ENCODE data around the gene FN3K. TPM values are rescaled to one million over a fixed set of nuclear protein-coding genes. Genes with fewer than 3 reads are reported as not detected.

The FN3K gene
- total and polyA plus RNA-seq, 2 of the 13 experiments (the other 11 are each of a cell fraction or from before 2014, with no cell fraction given), result 3.5 to 12.2 TPM

DNA sequence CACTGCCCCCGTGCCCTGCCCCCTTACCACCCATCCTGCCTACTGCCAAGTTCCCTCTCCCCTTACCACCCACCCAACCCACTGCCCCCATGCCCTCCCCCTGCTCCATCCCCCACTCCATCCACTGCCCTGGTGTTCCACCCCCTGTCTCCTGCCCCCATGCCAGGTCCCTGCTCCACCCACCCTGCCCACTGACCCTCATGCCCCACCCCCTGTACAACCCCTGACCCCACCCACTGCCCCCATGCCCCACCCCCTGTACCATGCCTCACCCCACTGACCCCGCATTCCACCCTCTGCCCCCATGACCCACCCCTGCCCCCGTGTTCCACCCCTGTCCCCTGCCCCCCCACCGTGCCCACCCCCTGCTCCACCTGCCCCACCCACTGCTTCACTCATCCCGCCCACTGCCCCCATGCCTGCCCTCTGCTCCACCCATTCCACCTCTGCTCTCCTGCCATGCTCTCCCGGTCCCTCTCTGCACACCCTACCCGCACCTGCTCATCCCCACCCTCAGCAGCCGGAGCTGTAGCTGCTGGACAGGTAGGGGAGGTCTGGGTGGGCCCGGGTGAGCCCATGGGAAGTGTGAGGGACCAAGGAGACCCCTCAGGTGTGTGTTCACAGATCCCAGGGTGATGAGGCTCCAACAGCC lies 26.3 kb upstream of the FN3K start (continued):
- TF ChIP-seq ZNF407 (CRISPR knock-in tag; IDR thresholded peaks at IDR 0.05; ENCODE audit: not compliant biosample characterization), result no peak
- TF ChIP-seq ZNF33A (CRISPR knock-in tag; IDR thresholded peaks at IDR 0.05; ENCODE audit: borderline replicate concordance), result no peak
